NCI-H1105 treated with DMSO at 0.1 percent for 48 hours (cell line): ENCODE data around the gene OMP.

Experiments used
- DNase-seq: peaks from one replicate; lab custom pipeline; 2025; lab: John Stamatoyannopoulos, UW

Gene OMP

GRCh38 chr11:77104727-77105126, 2.1 kb downstream of the OMP start:
- no peak for DNase-seq

- no peak for DNase-seq
Observed at GRCh38 chr11:77106321-77106720, 3.7 kb downstream of the OMP start.

GRCh38 chr11:77106759-77107158, 4.1 kb downstream of the OMP start:
- DNase-seq: no peak

GRCh38 chr11:77107950-77108349, 5.3 kb downstream of the OMP start:
- no peak for DNase-seq

GRCh38 chr11:77108436-77108835, 5.8 kb downstream of the OMP start:
- DNase-seq: no peak

GRCh38 chr11:77109236-77110019, 6.8 kb downstream of the OMP start:
- peak; percentile 90 for DNase-seq

- no peak for DNase-seq
Observed at GRCh38 chr11:77110836-77111235, 8.2 kb downstream of the OMP start.

GRCh38 chr11:77111277-77111676, 8.6 kb downstream of the OMP start:
- no peak for DNase-seq

- no peak for DNase-seq
Observed at GRCh38 chr11:77111946-77112345, 9.3 kb downstream of the OMP start.

GRCh38 chr11:77112641-77113381, 10.2 kb downstream of the OMP start:
- DNase-seq: no peak

GRCh38 chr11:77113382-77114088, 10.9 kb downstream of the OMP start:
- DNase-seq: peak; percentile 24

- no peak for DNase-seq
Observed at GRCh38 chr11:77114089-77114463, 11.4 kb downstream of the OMP start.

- DNase-seq: no peak
Observed at GRCh38 chr11:77115181-77115611, 12.6 kb downstream of the OMP start.

GRCh38 chr11:77115956-77116355, 13.3 kb downstream of the OMP start:
- no peak for DNase-seq

GRCh38 chr11:77117492-77117891, 14.9 kb downstream of the OMP start:
- no peak for DNase-seq

- no peak for DNase-seq
Observed at GRCh38 chr11:77118086-77118485, 15.4 kb downstream of the OMP start.

- no peak for DNase-seq
Observed at GRCh38 chr11:77118971-77119370, 16.3 kb downstream of the OMP start.

- DNase-seq: no peak
Observed at GRCh38 chr11:77119531-77119936, 16.9 kb downstream of the OMP start.

- DNase-seq: no peak
Observed at GRCh38 chr11:77120571-77120970, 17.9 kb downstream of the OMP start.

GRCh38 chr11:77121096-77121640, 18.5 kb downstream of the OMP start:
- DNase-seq: no peak

- DNase-seq: no peak
Observed at GRCh38 chr11:77121876-77122575, 19.4 kb downstream of the OMP start.
